ENCODE results near the gene PRF1. TPM values are rescaled to one million over a fixed set of nuclear protein-coding genes. Genes with fewer than 3 reads are reported as not detected.
A peak's percentile ranks its signal among the peaks of the same experiment; 100 is the strongest.

PRF1 gene
- total RNA-seq, 1 experiment from 2014 or later: 6.4 TPM

DNA sequence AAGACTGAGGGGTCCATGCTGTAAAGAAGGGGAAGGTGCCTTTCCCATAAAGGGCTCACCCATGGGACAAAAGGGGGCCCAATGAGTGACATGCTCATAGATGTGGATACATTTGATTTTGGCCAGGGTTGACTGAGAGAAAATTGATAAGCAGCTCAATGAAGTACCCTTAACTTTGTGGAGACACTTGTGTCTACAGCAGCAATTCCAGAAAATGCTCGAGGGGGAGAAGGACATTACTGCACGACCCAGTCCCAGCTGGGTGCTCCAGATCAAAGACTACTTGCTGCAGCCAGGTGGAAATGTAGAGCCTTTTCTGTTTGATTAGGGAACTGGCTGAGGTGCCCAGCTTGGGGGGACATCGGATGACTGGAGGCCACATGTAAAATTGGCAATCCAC is 47.6 kb upstream of the PRF1 start:
- H3K27ac ChIP-seq (ENCODE audit: low read depth, low read length): no peak overlapping the region
- no peaks in the 10 kb centered on the region for H4K20me1 ChIP-seq (ENCODE audit: insufficient read depth)
- 0 out of 4 replicates have a peak, but pooled peaks cover 0 to 4% of the 10 kb centered on the region in 2 experiments for H3K36me3 ChIP-seq (ENCODE audit: control insufficient read depth in 1 of 2, insufficient read depth in 2 of 2, low read length in 2 of 2)
- peaks cover 0 to 27% of the 10 kb centered on the region in 2 experiments; a peak in 2 of 4 replicates for H3K4me1 ChIP-seq (ENCODE audit: control insufficient read depth in 1 of 2, insufficient read depth in 2 of 2, low read length in 2 of 2)
- H3K9ac ChIP-seq (ENCODE audit: low read length): no peak overlapping the region
- H3K27me3 ChIP-seq (ENCODE audit: insufficient read depth, low read length): no peaks in the 10 kb centered on the region
- H3K4me2 ChIP-seq (ENCODE audit: low read length): peak overlapping the region; percentile 57
- no peaks in the 10 kb centered on the region for H3K79me2 ChIP-seq (ENCODE audit: insufficient read depth, low read length)
- H3K4me3 ChIP-seq (replicated peaks in 1 of 2; ENCODE audit: low read depth in 1 of 2, low read length in 2 of 2): peak overlapping the region in 1 of 2 experiments; percentile 28; a peak in 1 of 4 replicates
- no peak; the same call in 1 of the 2 replicates for ATAC-seq
- BruUV-seq (replicated peaks): no TSS peak
- H3K9me2 ChIP-seq (ENCODE audit: insufficient read depth): no peaks in the 10 kb centered on the region
- CTCF ChIA-PET: no interaction called here
- intact Hi-C loops (cut with micrococcal nuclease): no loop called here
- TF ChIP-seq, protein P1, sequence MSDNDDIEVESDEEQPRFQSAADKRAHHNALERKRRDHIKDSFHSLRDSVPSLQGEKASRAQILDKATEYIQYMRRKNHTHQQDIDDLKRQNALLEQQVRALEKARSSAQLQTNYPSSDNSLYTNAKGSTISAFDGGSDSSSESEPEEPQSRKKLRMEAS (IDR thresholded peaks at IDR 0.05): no peak
- TF ChIP-seq EZH2 (IDR thresholded peaks at IDR 0.05) (no peak), ELF1 (IDR thresholded peaks at IDR 0.05; ENCODE audit: borderline replicate concordance, low read depth) (no peak), POLR2A (IDR thresholded peaks at IDR 0.05; ENCODE audit: borderline replicate concordance, extremely low read depth, insufficient read depth, insufficient read length) (no peak), POLR2AphosphoS5 (IDR thresholded peaks at IDR 0.05; ENCODE audit: low read depth, low read length) (no peak), ATF3 (IDR thresholded peaks at IDR 0.05) (no peak), SIN3A (IDR thresholded peaks at IDR 0.05; ENCODE audit: low read depth) (no peak), EGR1 (IDR thresholded peaks at IDR 0.05; ENCODE audit: low read depth) (no peak), CEBPB (IDR thresholded peaks at IDR 0.05; ENCODE audit: low read depth) (no peak), CBX3 (IDR thresholded peaks at IDR 0.05; ENCODE audit: low read depth) (no peak), YY1 (IDR thresholded peaks at IDR 0.05; ENCODE audit: extremely low read depth, insufficient replicate concordance, low read depth, low read length) (no peak), TCF7L2 (IDR thresholded peaks at IDR 0.05; ENCODE audit: borderline replicate concordance, extremely low read depth, insufficient read depth, insufficient read length) (no peak), FOSL1 (IDR thresholded peaks at IDR 0.05; ENCODE audit: low read depth) (no peak), JUND (IDR thresholded peaks at IDR 0.05) (no peak), ZFX (IDR thresholded peaks at IDR 0.05) (no peak), RAD21 (IDR thresholded peaks at IDR 0.05; ENCODE audit: low read depth) (no peak), SP1 (IDR thresholded peaks at IDR 0.05; ENCODE audit: low read depth) (no peak), EZH2phosphoT487 (IDR thresholded peaks at IDR 0.05; ENCODE audit: borderline replicate concordance) (no peak)
- TF ChIP-seq, protein P2, sequence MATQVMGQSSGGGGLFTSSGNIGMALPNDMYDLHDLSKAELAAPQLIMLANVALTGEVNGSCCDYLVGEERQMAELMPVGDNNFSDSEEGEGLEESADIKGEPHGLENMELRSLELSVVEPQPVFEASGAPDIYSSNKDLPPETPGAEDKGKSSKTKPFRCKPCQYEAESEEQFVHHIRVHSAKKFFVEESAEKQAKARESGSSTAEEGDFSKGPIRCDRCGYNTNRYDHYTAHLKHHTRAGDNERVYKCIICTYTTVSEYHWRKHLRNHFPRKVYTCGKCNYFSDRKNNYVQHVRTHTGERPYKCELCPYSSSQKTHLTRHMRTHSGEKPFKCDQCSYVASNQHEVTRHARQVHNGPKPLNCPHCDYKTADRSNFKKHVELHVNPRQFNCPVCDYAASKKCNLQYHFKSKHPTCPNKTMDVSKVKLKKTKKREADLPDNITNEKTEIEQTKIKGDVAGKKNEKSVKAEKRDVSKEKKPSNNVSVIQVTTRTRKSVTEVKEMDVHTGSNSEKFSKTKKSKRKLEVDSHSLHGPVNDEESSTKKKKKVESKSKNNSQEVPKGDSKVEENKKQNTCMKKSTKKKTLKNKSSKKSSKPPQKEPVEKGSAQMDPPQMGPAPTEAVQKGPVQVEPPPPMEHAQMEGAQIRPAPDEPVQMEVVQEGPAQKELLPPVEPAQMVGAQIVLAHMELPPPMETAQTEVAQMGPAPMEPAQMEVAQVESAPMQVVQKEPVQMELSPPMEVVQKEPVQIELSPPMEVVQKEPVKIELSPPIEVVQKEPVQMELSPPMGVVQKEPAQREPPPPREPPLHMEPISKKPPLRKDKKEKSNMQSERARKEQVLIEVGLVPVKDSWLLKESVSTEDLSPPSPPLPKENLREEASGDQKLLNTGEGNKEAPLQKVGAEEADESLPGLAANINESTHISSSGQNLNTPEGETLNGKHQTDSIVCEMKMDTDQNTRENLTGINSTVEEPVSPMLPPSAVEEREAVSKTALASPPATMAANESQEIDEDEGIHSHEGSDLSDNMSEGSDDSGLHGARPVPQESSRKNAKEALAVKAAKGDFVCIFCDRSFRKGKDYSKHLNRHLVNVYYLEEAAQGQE (IDR thresholded peaks at IDR 0.05; ENCODE audit: low read depth): no peak
- TF ChIP-seq, protein P3, sequence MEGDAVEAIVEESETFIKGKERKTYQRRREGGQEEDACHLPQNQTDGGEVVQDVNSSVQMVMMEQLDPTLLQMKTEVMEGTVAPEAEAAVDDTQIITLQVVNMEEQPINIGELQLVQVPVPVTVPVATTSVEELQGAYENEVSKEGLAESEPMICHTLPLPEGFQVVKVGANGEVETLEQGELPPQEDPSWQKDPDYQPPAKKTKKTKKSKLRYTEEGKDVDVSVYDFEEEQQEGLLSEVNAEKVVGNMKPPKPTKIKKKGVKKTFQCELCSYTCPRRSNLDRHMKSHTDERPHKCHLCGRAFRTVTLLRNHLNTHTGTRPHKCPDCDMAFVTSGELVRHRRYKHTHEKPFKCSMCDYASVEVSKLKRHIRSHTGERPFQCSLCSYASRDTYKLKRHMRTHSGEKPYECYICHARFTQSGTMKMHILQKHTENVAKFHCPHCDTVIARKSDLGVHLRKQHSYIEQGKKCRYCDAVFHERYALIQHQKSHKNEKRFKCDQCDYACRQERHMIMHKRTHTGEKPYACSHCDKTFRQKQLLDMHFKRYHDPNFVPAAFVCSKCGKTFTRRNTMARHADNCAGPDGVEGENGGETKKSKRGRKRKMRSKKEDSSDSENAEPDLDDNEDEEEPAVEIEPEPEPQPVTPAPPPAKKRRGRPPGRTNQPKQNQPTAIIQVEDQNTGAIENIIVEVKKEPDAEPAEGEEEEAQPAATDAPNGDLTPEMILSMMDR (IDR thresholded peaks at IDR 0.05 in 2 of 3, conservative IDR thresholded peaks at IDR 0.05 in 1 of 3; ENCODE audit: borderline replicate concordance in 1 of 3, insufficient read depth in 1 of 3, low read depth in 2 of 3, low read length in 2 of 3): no peak
- POLR2A ChIA-PET: no interaction called here
- RAD21 ChIA-PET (ENCODE audit: low non-redundant PET in 1 of 2, low total read pairs in 2 of 2, uncharacterized antibody in 2 of 2, unreplicated experiment in 2 of 2): no interaction called here
- H3K9me3 ChIP-seq (ENCODE audit: control insufficient read depth in 1 of 2, insufficient read depth in 1 of 2, low read depth in 1 of 2, low read length in 2 of 2): peaks cover 3 to 37% of the 10 kb centered on the region in 2 experiments; a peak in 2 of 4 replicates
- DNase-seq (ENCODE audit: low read depth, low spot score): no peak
- H2AFZ ChIP-seq (ENCODE audit: low read depth, low read length, poor library complexity, severe bottlenecking): no peak overlapping the region
